Suprapubic skin (tissue), 4 donors: ENCODE results near the gene IGFLR1. TPM values are rescaled to one million over a fixed set of nuclear protein-coding genes. Genes with fewer than 3 reads are reported as not detected.

Experiments used
- DNase-seq, 2 donors: peaks; one replicate each; pipeline ENCODE4 v3.0.0-alpha.2; 2019; ENCODE audit warnings: low spot score in 2 of 2
- H3K27ac ChIP-seq: fragments of 200-600 bp; sonication (generic); one replicate; pipeline ENCODE4 v1.5.1; 2019
- H3K27me3 ChIP-seq: fragments of 200-600 bp; sonication (generic); one replicate; pipeline ENCODE4 v1.5.1; 2019
- H3K36me3 ChIP-seq: fragments of 200-600 bp; sonication (generic); one replicate; pipeline ENCODE4 v1.5.1; 2019
- H3K4me1 ChIP-seq: fragments of 200-600 bp; sonication (generic); one replicate; pipeline ENCODE4 v1.5.1; 2019
- H3K4me3 ChIP-seq: fragments of 200-600 bp; sonication (generic); one replicate; pipeline ENCODE4 v1.5.1; 2019; ENCODE audit warnings: mild to moderate bottlenecking
- H3K9me3 ChIP-seq: fragments of 200-600 bp; sonication (generic); one replicate; pipeline ENCODE4 v1.5.1; 2019
- CTCF ChIP-seq, 2 donors: fragments of 200-600 bp in 1 of 2; fragments of 450-650 bp in 1 of 2; sonication (generic) in 1 of 2; IDR thresholded peaks; one replicate each; pipeline ENCODE4 v1.5.1; 2016 to 2019; ENCODE audit warnings: antibody characterized with exemption in 2 of 2, mild to moderate bottlenecking in 1 of 2, moderate library complexity in 1 of 2
- EP300 ChIP-seq: sonication (generic); formaldehyde crosslinking; IDR thresholded peaks from one replicate; pipeline ENCODE4 v1.6.1; 2017; ENCODE audit warnings: antibody characterized with exemption
- POLR2A ChIP-seq, 2 donors: fragments of 450-650 bp; IDR thresholded peaks; one replicate each; pipeline ENCODE4 v1.6.1; 2017; ENCODE audit warnings: antibody characterized with exemption in 2 of 2, mild to moderate bottlenecking in 2 of 2, moderate library complexity in 2 of 2
- POLR2AphosphoS5 ChIP-seq, 3 donors: sonication (generic); formaldehyde crosslinking; IDR thresholded peaks; one replicate each; pipeline ENCODE4 v1.6.1; 2017; ENCODE audit warnings: antibody characterized with exemption in 3 of 3
- WGBS: methylation state at CpG from one replicate; pipeline ENCODE4 v1.1.5; 2018; 5-methylcytosine and 5-hydroxymethylcytosine counted together
- total RNA-seq, 4 donors: library from RNA; depleted of rRNA; stranded (reverse); fragments of >200 nt; gene quantifications; one replicate each; pipeline ENCODE4 v1.1.0, GENCODE V29; 2016

Gene IGFLR1
- total RNA-seq, 4 donors from 2014 or later: 3.3 to 8.5 (median 6.9) TPM

GRCh38 chr19:35729021-35729420 lies 13.2 kb downstream of the IGFLR1 start:
- peaks cover 15% of the 10 kb centered on the region for H3K4me1 ChIP-seq
- peaks cover 99% of the 10 kb centered on the region for H3K36me3 ChIP-seq
- DNase-seq: no peak
- H3K27ac ChIP-seq: no peak overlapping the region
- H3K9me3 ChIP-seq: no peaks in the 10 kb centered on the region
- no peaks in the 10 kb centered on the region for H3K27me3 ChIP-seq
- no peak for TF ChIP-seq CTCF (IDR thresholded peaks at IDR 0.05)
- TF ChIP-seq POLR2A (IDR thresholded peaks at IDR 0.05): no peak
- no peak for TF ChIP-seq EP300
- no peak for TF ChIP-seq POLR2AphosphoS5 (IDR thresholded peaks at IDR 0.05)
- no peak overlapping the region for H3K4me3 ChIP-seq
- 95% methylated on average over 6 of the region's 18 CpGs for WGBS

- Histone ChIP-seq H3K36me3 (peaks cover 99% of the 10 kb centered on the region), H3K9me3 (no peaks in the 10 kb centered on the region), H3K4me3 (no peak overlapping the region), H3K4me1 (peaks cover 15% of the 10 kb centered on the region), H3K27ac (no peak overlapping the region), H3K27me3 (no peaks in the 10 kb centered on the region)
- WGBS: 95% methylated on average over 18 of the region's 19 CpGs
- TF ChIP-seq POLR2AphosphoS5 (IDR thresholded peaks at IDR 0.05) (no peak), EP300 (no peak), CTCF (IDR thresholded peaks at IDR 0.05) (no peak), POLR2A (IDR thresholded peaks at IDR 0.05) (no peak)
- no peak for DNase-seq
These were observed 14.1 kb downstream of the IGFLR1 start for GRCh38 chr19:35727956-35728706.

GRCh38 chr19:35727053-35727955 lies 14.9 kb downstream of the IGFLR1 start:
- H3K27ac ChIP-seq: no peak overlapping the region
- no peaks in the 10 kb centered on the region for H3K27me3 ChIP-seq
- WGBS: 95% methylated on average over 10 of the region's 25 CpGs
- H3K4me1 ChIP-seq: peaks cover 13% of the 10 kb centered on the region
- no peaks in the 10 kb centered on the region for H3K9me3 ChIP-seq
- no peak for DNase-seq
- H3K4me3 ChIP-seq: no peak overlapping the region
- TF ChIP-seq CTCF (IDR thresholded peaks at IDR 0.05): no peak
- TF ChIP-seq EP300: no peak
- no peak for TF ChIP-seq POLR2A (IDR thresholded peaks at IDR 0.05)
- no peak for TF ChIP-seq POLR2AphosphoS5 (IDR thresholded peaks at IDR 0.05)
- peaks cover 100% of the 10 kb centered on the region for H3K36me3 ChIP-seq

- Histone ChIP-seq H3K36me3 (peaks cover 99% of the 10 kb centered on the region), H3K4me1 (no peaks in the 10 kb centered on the region), H3K27ac (no peak overlapping the region), H3K4me3 (no peak overlapping the region), H3K27me3 (no peaks in the 10 kb centered on the region), H3K9me3 (no peaks in the 10 kb centered on the region)
- TF ChIP-seq POLR2A (IDR thresholded peaks at IDR 0.05) (no peak), CTCF (IDR thresholded peaks at IDR 0.05) (no peak), POLR2AphosphoS5 (IDR thresholded peaks at IDR 0.05) (no peak), EP300 (no peak)
- DNase-seq: no peak
- 94% methylated on average over 22 of the region's 23 CpGs for WGBS
These were observed 16.9 kb downstream of the IGFLR1 start for GRCh38 chr19:35725216-35725861.
